Left lung (tissue), 10 donors: ENCODE results near the gene PAX2. TPM values are rescaled to one million over a fixed set of nuclear protein-coding genes. Genes with fewer than 3 reads are reported as not detected.

Experiments used
- ATAC-seq: fragments of 200-7000 bp; cut with Tn5 transposase; one replicate; pipeline ENCODE4 v1.9.1; 2020; ENCODE audit warnings: moderate library complexity
- DNase-seq, 4 donors: peaks; one replicate each; pipeline ENCODE4 v3.0.0-alpha.2; 2013 to 2020
- H3K27ac ChIP-seq, 2 donors: fragments of 200-600 bp; sonication (generic) in 1 of 2; one replicate each; pipeline versions ENCODE4 v1.5.0 to v1.8.0; 2020 to 2021
- H3K27me3 ChIP-seq, 2 donors: fragments of 200-600 bp; sonication (generic) in 1 of 2; one replicate each; pipeline versions ENCODE4 v1.5.0 to v1.8.0; 2020 to 2021
- H3K36me3 ChIP-seq, 2 donors: fragments of 200-600 bp; sonication (generic) in 1 of 2; one replicate each; pipeline versions ENCODE4 v1.5.0 to v1.8.0; 2020 to 2021
- H3K4me1 ChIP-seq, 2 donors: fragments of 200-600 bp; one replicate each; pipeline ENCODE4 v1.8.0; 2021
- H3K4me3 ChIP-seq, 2 donors: fragments of 200-600 bp; sonication (generic) in 1 of 2; one replicate each; pipeline versions ENCODE4 v1.5.0 to v1.8.0; 2020 to 2021; ENCODE audit warnings: mild to moderate bottlenecking in 1 of 2
- H3K9me3 ChIP-seq, 2 donors: fragments of 200-600 bp; sonication (generic) in 1 of 2; one replicate each; pipeline versions ENCODE4 v1.5.0 to v1.8.0; 2020 to 2021
- intact Hi-C, 2 donors: fragments of 100-400 bp; cut with DNase I; formaldehyde crosslinking; loops; one replicate each; pipeline versions ENCODE4 v1.11.2 to v1.14.2; 2022
- polyA plus RNA-seq, 6 donors: library from polyadenylated mRNA; unstranded; fragments of 120-200 nt; gene quantifications; one replicate each; pipeline ENCODE4 v1.2.1, GENCODE V29; 2013; ENCODE audit not compliant: insufficient read length in 6 of 6
- total RNA-seq, 2 donors: library from RNA; stranded (reverse); fragmentation: NEBNext Ultra II Directional; extraction: Animal tissue kit (Norgen Biotek cat#: 25700); gene quantifications; one replicate each; pipeline ENCODE4 v1.2.1, GENCODE V29; 2021
- TF ChIP-seq, protein P1 (sequence below), 2 donors: fragments of 200-600 bp; sonication (generic) in 1 of 2; IDR thresholded peaks; one replicate each; pipeline versions ENCODE4 v1.5.0 to v1.8.0; 2021; ENCODE audit warnings: antibody characterized with exemption in 2 of 2
- donor health status: DM: no; HTN: yes; CAD: no.
- donor health status: DM: no; HTN: no; CAD: no.

PAX2 gene
- total and polyA plus RNA-seq, 8 donors, result 0.18 to 1.2 (median 0.47) TPM; not detected in 3

DNA sequence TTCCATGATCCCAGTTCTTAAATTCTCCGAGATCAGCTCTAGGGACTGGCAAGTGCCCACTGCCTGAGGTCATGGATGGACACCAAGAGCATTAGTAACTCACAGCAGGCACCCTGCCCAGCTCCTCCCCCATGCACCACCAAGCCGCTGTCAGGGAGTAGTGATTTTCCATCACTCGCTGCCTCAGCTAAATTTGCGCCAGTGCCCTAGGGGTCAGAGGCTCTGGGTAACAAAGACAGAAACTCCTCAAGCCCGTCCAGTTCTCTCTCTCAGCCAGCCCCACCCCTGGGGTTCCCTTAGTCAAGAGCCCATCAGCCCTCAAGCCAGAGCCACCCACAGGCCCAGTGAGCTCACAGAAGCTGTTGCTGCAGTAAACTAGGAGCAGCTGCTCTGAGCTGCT is 30.0 kb downstream of the PAX2 start:
- no peaks in the 10 kb centered on the region for H3K4me1 ChIP-seq
- DNase-seq, result no peak
- no peak for ATAC-seq
- H3K9me3 ChIP-seq, result no peaks in the 10 kb centered on the region
- TF ChIP-seq, protein P1, sequence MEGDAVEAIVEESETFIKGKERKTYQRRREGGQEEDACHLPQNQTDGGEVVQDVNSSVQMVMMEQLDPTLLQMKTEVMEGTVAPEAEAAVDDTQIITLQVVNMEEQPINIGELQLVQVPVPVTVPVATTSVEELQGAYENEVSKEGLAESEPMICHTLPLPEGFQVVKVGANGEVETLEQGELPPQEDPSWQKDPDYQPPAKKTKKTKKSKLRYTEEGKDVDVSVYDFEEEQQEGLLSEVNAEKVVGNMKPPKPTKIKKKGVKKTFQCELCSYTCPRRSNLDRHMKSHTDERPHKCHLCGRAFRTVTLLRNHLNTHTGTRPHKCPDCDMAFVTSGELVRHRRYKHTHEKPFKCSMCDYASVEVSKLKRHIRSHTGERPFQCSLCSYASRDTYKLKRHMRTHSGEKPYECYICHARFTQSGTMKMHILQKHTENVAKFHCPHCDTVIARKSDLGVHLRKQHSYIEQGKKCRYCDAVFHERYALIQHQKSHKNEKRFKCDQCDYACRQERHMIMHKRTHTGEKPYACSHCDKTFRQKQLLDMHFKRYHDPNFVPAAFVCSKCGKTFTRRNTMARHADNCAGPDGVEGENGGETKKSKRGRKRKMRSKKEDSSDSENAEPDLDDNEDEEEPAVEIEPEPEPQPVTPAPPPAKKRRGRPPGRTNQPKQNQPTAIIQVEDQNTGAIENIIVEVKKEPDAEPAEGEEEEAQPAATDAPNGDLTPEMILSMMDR (IDR thresholded peaks at IDR 0.05), result no peak
- intact Hi-C loops, result no loop called here
- H3K4me3 ChIP-seq, result no peak overlapping the region
- no peaks in the 10 kb centered on the region for H3K36me3 ChIP-seq
- peaks cover 0 to 83% of the 10 kb centered on the region in 2 donors for H3K27me3 ChIP-seq
- no peak overlapping the region for H3K27ac ChIP-seq

DNA sequence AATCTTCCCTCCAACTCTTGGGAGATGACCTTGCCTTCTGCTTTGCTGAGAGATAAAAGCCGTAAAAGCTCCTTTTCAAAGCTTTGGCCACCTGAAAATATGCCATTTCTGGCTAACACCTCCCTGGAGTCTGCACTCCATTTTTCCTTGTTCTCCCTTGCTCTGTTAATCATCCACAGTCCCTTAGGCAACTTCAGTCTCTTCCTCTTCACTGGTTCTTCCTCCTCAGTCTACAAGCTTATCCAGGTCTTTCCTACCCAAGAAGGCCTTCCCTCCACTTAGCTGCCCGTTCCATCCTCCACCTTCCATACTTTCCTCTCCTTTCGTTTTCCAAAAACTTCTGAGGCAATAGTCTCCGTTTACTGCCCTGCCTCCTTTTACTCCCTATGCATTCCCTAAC is 30.5 kb downstream of the PAX2 start:
- Histone ChIP-seq H3K9me3 (no peaks in the 10 kb centered on the region), H3K4me1 (no peaks in the 10 kb centered on the region), H3K4me3 (no peak overlapping the region), H3K36me3 (no peaks in the 10 kb centered on the region), H3K27me3 (peaks cover 0 to 88% of the 10 kb centered on the region in 2 donors), H3K27ac (no peak overlapping the region)
- TF ChIP-seq, protein P1 (IDR thresholded peaks at IDR 0.05), result no peak
- ATAC-seq, result no peak
- intact Hi-C loops, result no loop called here
- DNase-seq, result no peak

DNA sequence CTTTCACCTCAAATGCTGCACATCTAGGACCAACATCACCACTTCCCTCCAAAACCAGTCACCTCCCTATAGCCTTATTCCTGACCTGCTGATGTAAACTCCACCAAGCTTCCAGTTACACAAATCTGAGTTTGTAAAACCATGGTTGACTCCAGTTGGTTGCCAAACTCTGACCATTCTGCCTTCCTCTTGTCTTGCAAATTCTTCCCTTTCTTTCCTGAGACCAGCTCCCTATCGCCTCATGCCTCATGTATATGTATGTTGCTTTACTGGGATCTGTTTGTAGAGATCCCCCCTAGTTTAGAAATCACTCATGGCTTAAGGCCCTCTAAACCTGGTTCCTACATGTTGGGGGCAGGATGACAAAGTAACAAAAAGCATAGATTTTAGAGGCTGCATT is 31.3 kb downstream of the PAX2 start:
- H3K9me3 ChIP-seq, result no peaks in the 10 kb centered on the region
- TF ChIP-seq, protein P1 (IDR thresholded peaks at IDR 0.05), result no peak
- H3K27ac ChIP-seq, result no peak overlapping the region
- H3K27me3 ChIP-seq, result peaks cover 0 to 88% of the 10 kb centered on the region in 2 donors
- ATAC-seq (no peak), DNase-seq (no peak)
- no peaks in the 10 kb centered on the region for H3K4me1 ChIP-seq
- intact Hi-C loops, result no loop called here
- H3K4me3 ChIP-seq, result no peak overlapping the region
- no peaks in the 10 kb centered on the region for H3K36me3 ChIP-seq

DNA sequence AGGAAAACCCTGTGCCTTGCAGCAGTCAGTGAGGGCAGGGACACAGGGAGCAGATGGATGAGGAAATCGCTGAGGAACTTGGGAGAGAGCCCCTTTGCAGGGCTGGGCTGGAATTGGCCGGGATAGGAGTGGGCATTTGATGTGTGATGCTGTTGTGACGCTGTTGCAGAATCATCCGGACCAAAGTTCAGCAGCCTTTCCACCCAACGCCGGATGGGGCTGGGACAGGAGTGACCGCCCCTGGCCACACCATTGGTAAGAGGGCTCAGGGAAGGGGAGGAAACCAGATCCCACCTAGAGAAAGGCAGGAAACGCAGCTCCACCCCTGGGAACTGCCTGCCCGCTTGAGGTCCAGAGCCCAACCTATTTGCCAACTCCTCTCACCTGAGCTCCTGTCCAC is 33.9 kb downstream of the PAX2 start:
- intact Hi-C loops, result no loop called here
- no peaks in the 10 kb centered on the region for H3K36me3 ChIP-seq
- ATAC-seq, result no peak
- H3K27me3 ChIP-seq, result peaks cover 0 to 82% of the 10 kb centered on the region in 2 donors
- no peak overlapping the region for H3K4me3 ChIP-seq
- H3K27ac ChIP-seq, result no peak overlapping the region
- TF ChIP-seq, protein P1 (IDR thresholded peaks at IDR 0.05), result no peak
- H3K4me1 ChIP-seq, result no peaks in the 10 kb centered on the region
- H3K9me3 ChIP-seq, result no peaks in the 10 kb centered on the region
- no peak for DNase-seq

DNA sequence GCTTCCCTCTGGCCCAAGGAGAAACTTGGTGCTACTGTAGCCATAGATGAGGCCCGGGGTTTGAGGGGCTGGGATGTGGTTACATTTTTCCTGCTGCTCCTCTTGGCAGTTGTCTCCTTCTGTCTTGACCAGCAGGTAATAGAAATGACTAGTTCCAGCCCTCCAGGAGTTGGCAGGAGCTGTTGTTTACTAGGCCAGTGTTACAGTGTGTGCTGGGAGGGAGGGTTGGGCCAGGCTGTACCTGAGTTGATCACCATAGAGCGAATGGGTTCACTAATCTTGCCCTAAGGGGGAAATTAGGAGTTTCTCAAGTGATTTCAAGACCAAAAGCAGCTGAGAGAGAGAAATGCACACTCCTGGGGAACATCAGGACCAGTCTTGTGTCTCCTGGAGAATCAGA is 34.9 kb downstream of the PAX2 start:
- no peak for DNase-seq
- H3K4me1 ChIP-seq, result no peaks in the 10 kb centered on the region
- TF ChIP-seq, protein P1 (IDR thresholded peaks at IDR 0.05), result no peak
- no peaks in the 10 kb centered on the region for H3K9me3 ChIP-seq
- H3K4me3 ChIP-seq, result no peak overlapping the region
- intact Hi-C loops, result no loop called here
- ATAC-seq, result no peak
- H3K27me3 ChIP-seq, result peaks cover 0 to 79% of the 10 kb centered on the region in 2 donors
- no peak overlapping the region for H3K27ac ChIP-seq
- H3K36me3 ChIP-seq, result no peaks in the 10 kb centered on the region
